ENCODE data around the gene AGBL3.
"Not testable (repeated sequence)": the region's sequence is repeated elsewhere in the genome, so short reads cannot be mapped to it uniquely, and the experiment has no call there.

Gene AGBL3

GRCh38 chr7:134948246-134948645, 38.1 kb upstream of the AGBL3 start:
- peaks cover 0 to 2% of the 10 kb centered on the region in 2 donors for H3K4me1 Mint-ChIP-seq
- H3K4me3 Mint-ChIP-seq: no peak overlapping the region
- DNase-seq (no peak), ATAC-seq (replicated peaks) (no peak)
- no peak overlapping the region for H3K27ac Mint-ChIP-seq
- H3K27me3 Mint-ChIP-seq: peaks cover 0 to 5% of the 10 kb centered on the region in 2 donors
- no peaks in the 10 kb centered on the region for H3K36me3 Mint-ChIP-seq
- H3K9me3 Mint-ChIP-seq: no peaks in the 10 kb centered on the region

GRCh38 chr7:134948736-134949135, 37.6 kb upstream of the AGBL3 start:
- Mint-ChIP-seq H3K4me3 (no peak overlapping the region), H3K27me3 (peaks cover 0 to 5% of the 10 kb centered on the region in 2 donors), H3K36me3 (no peaks in the 10 kb centered on the region), H3K4me1 (peaks cover 0 to 2% of the 10 kb centered on the region in 2 donors), H3K27ac (no peak overlapping the region), H3K9me3 (no peaks in the 10 kb centered on the region)
- ATAC-seq (replicated peaks): no peak
- no peak for DNase-seq

GRCh38 chr7:134949171-134949570, 37.1 kb upstream of the AGBL3 start:
- no peak overlapping the region for H3K27ac Mint-ChIP-seq
- H3K4me3 Mint-ChIP-seq: no peak overlapping the region
- no peaks in the 10 kb centered on the region for H3K36me3 Mint-ChIP-seq
- H3K9me3 Mint-ChIP-seq: no peaks in the 10 kb centered on the region
- no peak for ATAC-seq (replicated peaks)
- H3K27me3 Mint-ChIP-seq: peaks cover 0 to 5% of the 10 kb centered on the region in 2 donors
- H3K4me1 Mint-ChIP-seq: no peaks in the 10 kb centered on the region
- no peak for DNase-seq

DNA sequence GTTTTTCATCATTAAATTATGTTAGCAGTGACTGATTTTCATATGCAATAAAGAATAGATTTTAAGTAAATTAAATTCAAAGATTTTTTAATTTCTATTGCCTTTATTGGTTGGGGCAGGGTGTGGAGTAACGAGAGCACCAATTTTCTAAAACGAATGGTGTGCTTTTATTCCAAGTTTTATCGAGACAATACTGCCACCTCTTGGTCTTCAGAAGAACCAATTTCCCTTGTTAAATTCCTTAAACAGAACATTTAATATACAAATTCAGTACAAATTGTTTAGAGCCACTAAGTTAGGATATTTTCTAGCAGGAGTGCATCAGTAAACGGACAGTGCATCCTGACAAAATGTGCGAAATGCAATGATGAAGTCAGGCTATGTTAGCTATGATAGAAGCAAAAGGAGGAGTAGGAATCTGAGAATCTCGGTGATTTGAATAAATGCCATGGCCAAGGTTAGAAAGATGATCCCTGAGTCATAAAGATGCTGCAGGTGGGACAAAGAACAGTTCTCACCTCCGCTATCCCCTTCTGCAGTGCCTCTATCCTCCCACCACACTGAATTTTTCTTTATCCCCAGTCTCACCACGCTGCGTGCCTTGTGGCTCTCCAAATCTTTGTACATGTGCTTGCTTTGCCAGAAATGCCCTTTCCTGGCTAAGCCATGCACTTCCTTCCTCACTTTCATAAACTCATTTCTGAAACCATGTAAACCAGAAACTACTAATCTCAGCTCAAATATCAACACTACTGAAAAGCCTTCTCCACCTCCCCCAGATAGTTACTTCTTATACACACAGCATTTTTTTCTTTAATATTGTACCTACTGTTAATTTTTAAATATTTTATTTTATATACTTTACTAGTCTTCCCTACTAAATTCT, 31.9 kb upstream of the AGBL3 start:
- DNase-seq (no peak), ATAC-seq (replicated peaks) (no peak)
- Mint-ChIP-seq H3K36me3 (no peaks in the 10 kb centered on the region), H3K9me3 (no peaks in the 10 kb centered on the region), H3K4me1 (peaks cover 1 to 7% of the 10 kb centered on the region in 2 donors), H3K27me3 (no peaks in the 10 kb centered on the region), H3K27ac (no peak overlapping the region), H3K4me3 (no peak overlapping the region)

DNA sequence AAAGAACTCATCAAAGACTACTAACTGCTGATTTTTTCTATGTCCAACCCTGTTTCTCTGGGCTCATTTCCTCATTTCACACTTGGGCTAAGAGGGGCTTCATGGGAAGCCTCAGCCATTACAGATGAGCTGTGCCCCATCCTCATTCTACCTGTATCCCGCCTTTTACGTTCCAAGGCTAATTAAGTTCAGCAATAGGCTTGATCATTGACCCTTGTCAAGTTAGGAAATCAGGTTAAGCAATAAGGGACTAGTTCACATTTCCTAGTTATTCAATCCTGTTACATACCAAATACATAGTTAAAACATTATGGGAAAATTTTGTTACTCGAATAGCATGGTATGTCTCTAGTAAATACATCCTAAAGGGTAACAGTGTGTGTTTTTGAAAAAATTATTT, 29.3 kb upstream of the AGBL3 start:
- no peak overlapping the region for H3K27ac Mint-ChIP-seq
- ATAC-seq (replicated peaks) (no peak), DNase-seq (no peak)

DNA sequence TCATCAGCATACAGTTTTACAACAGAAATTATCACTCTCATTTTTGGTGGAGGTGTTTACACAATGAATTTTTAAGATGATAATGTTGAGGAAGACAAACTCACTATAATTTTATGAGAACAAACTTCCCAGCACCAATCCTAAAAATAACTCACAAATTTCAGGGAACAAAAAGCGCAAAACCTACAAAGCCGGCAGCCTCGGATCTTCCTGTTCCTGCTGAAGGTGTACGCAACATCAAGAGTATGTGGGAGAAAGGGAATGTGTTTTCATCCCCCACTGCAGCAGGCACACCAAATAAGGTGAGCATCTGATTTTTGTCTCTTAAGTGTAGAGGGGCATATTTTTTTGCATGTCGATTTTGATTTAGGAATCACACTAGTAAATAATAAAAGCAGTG, 26.5 kb upstream of the AGBL3 start:
- peaks cover 7 to 22% of the 10 kb centered on the region in 2 donors for H3K27me3 Mint-ChIP-seq

More for the DNA sequence above, 29.3 kb upstream of the AGBL3 start:
- Mint-ChIP-seq H3K4me1 (peaks cover 1 to 7% of the 10 kb centered on the region in 2 donors), H3K4me3 (no peak overlapping the region), H3K9me3 (no peaks in the 10 kb centered on the region), H3K27me3 (no peaks in the 10 kb centered on the region), H3K36me3 (no peaks in the 10 kb centered on the region)

DNA sequence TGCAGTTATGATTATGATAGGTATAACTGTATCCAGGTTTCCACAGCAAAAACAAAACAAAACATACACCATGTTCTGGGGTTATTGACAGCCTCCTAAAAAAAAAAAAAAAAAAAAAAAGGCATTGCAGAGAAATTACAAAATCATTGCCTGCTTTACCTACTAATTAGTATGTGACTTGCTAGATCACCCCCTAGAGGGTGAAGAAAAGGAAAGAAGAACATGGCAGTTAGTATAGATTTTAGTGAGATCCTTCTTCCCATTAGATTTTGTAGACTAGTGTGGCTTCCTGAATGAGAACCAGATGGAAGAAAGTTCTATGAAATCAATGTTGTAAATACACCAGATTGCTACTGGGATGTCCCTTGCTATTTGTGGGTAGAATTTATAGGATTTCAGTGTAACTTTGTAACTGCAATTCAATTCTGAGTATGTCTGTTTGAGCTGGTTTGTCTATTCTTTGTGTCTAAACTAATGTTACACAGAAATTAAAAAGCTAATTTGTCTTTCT, 24.0 kb upstream of the AGBL3 start:
- ATAC-seq (replicated peaks): no peak
- no peak overlapping the region for H3K4me3 Mint-ChIP-seq
- no peaks in the 10 kb centered on the region for H3K9me3 Mint-ChIP-seq
- H3K27ac Mint-ChIP-seq: no peak overlapping the region
- DNase-seq: no peak
- H3K27me3 Mint-ChIP-seq: peaks cover 7 to 23% of the 10 kb centered on the region in 2 donors
- H3K4me1 Mint-ChIP-seq: no peaks in the 10 kb centered on the region
- H3K36me3 Mint-ChIP-seq: no peaks in the 10 kb centered on the region

More for the DNA sequence above, 26.5 kb upstream of the AGBL3 start:
- H3K36me3 Mint-ChIP-seq: no peaks in the 10 kb centered on the region
- ATAC-seq (replicated peaks) (no peak), DNase-seq (no peak)
- peaks cover 0 to 1% of the 10 kb centered on the region in 2 donors for H3K4me1 Mint-ChIP-seq
- no peak overlapping the region for H3K27ac Mint-ChIP-seq
- H3K9me3 Mint-ChIP-seq: no peaks in the 10 kb centered on the region
- no peak overlapping the region for H3K4me3 Mint-ChIP-seq

DNA sequence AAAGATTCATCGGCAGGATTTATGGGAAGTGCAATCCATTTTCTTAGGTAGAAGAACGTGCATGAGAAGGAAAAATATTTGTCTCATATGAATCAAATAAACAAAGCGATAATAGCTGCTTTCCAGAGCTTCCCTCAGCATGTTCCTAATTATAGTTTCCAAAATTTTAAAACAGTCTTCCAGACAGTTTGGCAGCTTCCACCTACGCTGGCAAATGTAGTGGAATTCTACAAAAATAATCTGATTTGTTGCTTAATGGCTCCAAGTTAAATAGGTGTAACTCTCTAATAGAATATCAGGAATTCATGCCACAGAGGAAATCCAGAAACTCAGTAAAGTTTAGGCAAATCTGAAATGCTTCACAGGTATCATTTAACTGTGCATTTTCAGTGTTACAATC, 23.3 kb upstream of the AGBL3 start:
- Mint-ChIP-seq H3K4me3 (no peak overlapping the region), H3K4me1 (no peaks in the 10 kb centered on the region), H3K9me3 (no peaks in the 10 kb centered on the region), H3K27ac (no peak overlapping the region), H3K27me3 (peaks cover 10 to 27% of the 10 kb centered on the region in 2 donors), H3K36me3 (no peaks in the 10 kb centered on the region)
- no peak for ATAC-seq (replicated peaks)
- DNase-seq: no peak

- H3K4me3 Mint-ChIP-seq: no peak overlapping the region
- H3K27me3 Mint-ChIP-seq: peaks cover 10 to 27% of the 10 kb centered on the region in 2 donors
- H3K27ac Mint-ChIP-seq: no peak overlapping the region
- H3K4me1 Mint-ChIP-seq: no peaks in the 10 kb centered on the region
- ATAC-seq (replicated peaks): no peak
- no peaks in the 10 kb centered on the region for H3K36me3 Mint-ChIP-seq
- DNase-seq: no peak
- no peaks in the 10 kb centered on the region for H3K9me3 Mint-ChIP-seq
These were observed 19.6 kb upstream of the AGBL3 start for GRCh38 chr7:134966691-134967090.

GRCh38 chr7:134968110-134968509, 18.2 kb upstream of the AGBL3 start:
- no peaks in the 10 kb centered on the region for H3K9me3 Mint-ChIP-seq
- DNase-seq (no peak), ATAC-seq (replicated peaks) (no peak)
- H3K4me1 Mint-ChIP-seq: no peaks in the 10 kb centered on the region
- peaks cover 10 to 23% of the 10 kb centered on the region in 2 donors for H3K27me3 Mint-ChIP-seq
- H3K36me3 Mint-ChIP-seq: no peaks in the 10 kb centered on the region
- H3K4me3 Mint-ChIP-seq: no peak overlapping the region
- H3K27ac Mint-ChIP-seq: no peak overlapping the region

DNA sequence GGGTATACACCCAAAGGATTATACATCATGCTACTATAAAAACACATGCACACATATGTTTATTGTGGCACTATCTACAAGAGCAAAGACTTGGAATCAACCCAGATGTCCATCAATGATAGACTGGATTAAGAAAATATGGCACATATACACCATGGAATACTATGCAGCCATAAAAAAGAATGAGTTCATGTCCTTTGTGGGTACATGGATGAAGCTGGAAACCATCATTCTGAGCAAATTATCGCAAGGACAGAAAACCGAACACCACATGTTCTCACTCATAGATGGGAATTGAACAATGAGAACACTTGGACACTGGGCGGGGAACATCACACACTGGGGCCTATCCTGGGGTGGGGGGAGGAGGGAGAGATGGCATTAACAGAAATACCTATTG, 4.7 kb upstream of the AGBL3 start:
- not testable (repeated sequence) for H3K4me1 Mint-ChIP-seq; DNase-seq; ATAC-seq (replicated peaks); H3K27ac Mint-ChIP-seq; H3K9me3 Mint-ChIP-seq; H3K4me3 Mint-ChIP-seq; H3K36me3 Mint-ChIP-seq
- H3K27me3 Mint-ChIP-seq: peaks cover 13% of the 10 kb centered on the region in 2 donors

DNA sequence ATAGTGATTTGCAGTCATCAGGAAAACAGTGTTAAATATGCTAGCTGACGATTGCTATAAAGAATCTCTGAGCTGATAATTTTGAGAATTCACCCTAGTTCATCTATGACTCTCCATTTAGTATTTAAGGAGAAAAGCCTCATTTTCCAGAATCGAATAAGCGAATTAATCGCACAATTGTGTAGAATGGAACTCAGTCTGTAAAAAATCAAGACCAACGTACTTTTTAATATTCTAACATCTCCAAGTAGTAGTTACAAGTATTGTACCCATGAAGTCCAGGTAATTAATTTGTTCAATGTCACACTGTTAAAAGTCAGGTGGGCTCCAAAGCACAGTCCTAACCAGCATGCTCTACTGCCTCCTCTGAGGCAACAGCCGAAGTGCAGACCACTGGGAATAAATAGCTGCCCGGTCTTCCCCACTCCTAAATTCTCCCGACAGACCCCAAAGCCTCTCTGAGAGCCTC, 380 bp upstream of the AGBL3 start:
- Mint-ChIP-seq H3K4me1 (peaks cover 11 to 13% of the 10 kb centered on the region in 2 donors), H3K4me3 (peak overlapping the region; percentile 98 to 100), H3K36me3 (peaks cover 11 to 15% of the 10 kb centered on the region in 2 donors), H3K27ac (peak overlapping the region; percentile 99), H3K27me3 (no peaks in the 10 kb centered on the region), H3K9me3 (peaks cover 0 to 1% of the 10 kb centered on the region in 2 donors)
- DNase-seq (no peak), ATAC-seq (replicated peaks) (peak; percentile 71 to 74)

GRCh38 chr7:134988161-134988560, 1.9 kb downstream of the AGBL3 start:
- DNase-seq (no peak), ATAC-seq (replicated peaks) (no peak)
- Mint-ChIP-seq H3K27me3 (no peaks in the 10 kb centered on the region), H3K36me3 (peaks cover 16 to 26% of the 10 kb centered on the region in 2 donors), H3K27ac (no peak overlapping the region), H3K4me1 (peaks cover 24 to 32% of the 10 kb centered on the region in 2 donors), H3K9me3 (no peaks in the 10 kb centered on the region), H3K4me3 (peak overlapping the region in 1 of 2 donors; percentile 30)

DNA sequence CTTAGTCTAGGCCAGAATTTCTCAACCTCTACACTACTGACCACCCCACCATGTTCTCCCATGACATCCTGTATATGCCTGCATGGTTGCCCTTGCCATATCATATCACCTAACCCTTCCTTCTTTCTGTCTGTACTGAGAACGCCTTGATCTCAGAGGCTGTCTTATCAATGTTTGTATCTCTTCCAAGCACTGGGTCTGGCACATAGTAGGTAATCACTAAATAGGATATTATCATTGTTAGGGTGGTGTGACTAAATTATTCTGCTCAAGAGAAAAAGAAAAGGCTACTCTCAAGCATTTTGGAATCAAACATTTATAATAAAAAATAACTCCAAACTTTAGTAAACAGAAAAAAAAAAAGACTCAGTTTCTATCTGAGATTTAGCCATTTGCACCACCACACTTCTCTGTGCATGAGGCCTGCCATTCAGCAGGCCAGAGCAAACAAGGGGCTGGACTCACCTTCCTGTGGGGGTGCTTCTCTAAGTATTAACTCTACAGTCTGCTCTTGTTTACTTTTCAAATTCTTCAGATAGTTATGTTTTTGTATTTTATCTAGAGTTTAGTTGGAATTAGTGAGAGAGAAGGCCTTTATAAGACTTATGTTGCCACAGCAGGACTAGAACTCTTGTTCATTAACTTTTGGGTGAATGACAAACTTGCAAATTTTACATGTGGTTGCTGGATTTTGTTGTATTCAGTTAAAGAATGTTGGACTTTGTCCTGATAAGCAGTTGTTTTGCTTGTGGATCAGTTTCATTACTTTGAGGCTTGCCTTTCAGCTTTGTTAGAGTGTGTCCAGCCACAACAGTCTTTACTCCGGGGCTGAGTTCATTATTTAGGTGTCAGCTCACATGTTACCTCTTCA, 5.4 kb downstream of the AGBL3 start:
- no peak overlapping the region for H3K27ac Mint-ChIP-seq
- no peaks in the 10 kb centered on the region for H3K27me3 Mint-ChIP-seq
- H3K4me3 Mint-ChIP-seq: no peak overlapping the region
- H3K36me3 Mint-ChIP-seq: peaks cover 30 to 50% of the 10 kb centered on the region in 2 donors
- DNase-seq (no peak), ATAC-seq (replicated peaks) (no peak)
- H3K9me3 Mint-ChIP-seq: no peaks in the 10 kb centered on the region
- H3K4me1 Mint-ChIP-seq: peaks cover 34 to 50% of the 10 kb centered on the region in 2 donors
